Fibroblast of lung (primary cell): ENCODE data around the gene TCF12.

Experiments
- EZH2 ChIP-seq: IDR thresholded peaks from 2 replicates; pipeline ENCODE4 v1.5.1; 2012; ENCODE audit warnings: low read length, control low read depth, mild to moderate bottlenecking; ENCODE audit errors: missing control alignments
- TF ChIP-seq, protein P1 (sequence below), 2 donors: IDR thresholded peaks in 1 of 2; conservative IDR thresholded peaks in 1 of 2; 1 replicate in 1 of 2; 2 replicates in 1 of 2; pipeline ENCODE4 v1.5.1; 2011 to 2012; ENCODE audit warnings: low read length in 2 of 2, control low read depth in 1 of 2, inconsistent platforms in 1 of 2, low read depth in 1 of 2, mild to moderate bottlenecking in 1 of 2

- TF ChIP-seq, protein P1, sequence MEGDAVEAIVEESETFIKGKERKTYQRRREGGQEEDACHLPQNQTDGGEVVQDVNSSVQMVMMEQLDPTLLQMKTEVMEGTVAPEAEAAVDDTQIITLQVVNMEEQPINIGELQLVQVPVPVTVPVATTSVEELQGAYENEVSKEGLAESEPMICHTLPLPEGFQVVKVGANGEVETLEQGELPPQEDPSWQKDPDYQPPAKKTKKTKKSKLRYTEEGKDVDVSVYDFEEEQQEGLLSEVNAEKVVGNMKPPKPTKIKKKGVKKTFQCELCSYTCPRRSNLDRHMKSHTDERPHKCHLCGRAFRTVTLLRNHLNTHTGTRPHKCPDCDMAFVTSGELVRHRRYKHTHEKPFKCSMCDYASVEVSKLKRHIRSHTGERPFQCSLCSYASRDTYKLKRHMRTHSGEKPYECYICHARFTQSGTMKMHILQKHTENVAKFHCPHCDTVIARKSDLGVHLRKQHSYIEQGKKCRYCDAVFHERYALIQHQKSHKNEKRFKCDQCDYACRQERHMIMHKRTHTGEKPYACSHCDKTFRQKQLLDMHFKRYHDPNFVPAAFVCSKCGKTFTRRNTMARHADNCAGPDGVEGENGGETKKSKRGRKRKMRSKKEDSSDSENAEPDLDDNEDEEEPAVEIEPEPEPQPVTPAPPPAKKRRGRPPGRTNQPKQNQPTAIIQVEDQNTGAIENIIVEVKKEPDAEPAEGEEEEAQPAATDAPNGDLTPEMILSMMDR (conservative IDR thresholded peaks at IDR 0.05 in 1 of 2, IDR thresholded peaks at IDR 0.05 in 1 of 2; ENCODE audit: low read depth in 1 of 2, low read length in 2 of 2): no peak
- no peak for TF ChIP-seq EZH2
Observed at GRCh38 chr15:56994280-56994679, 75.8 kb downstream of the TCF12 start.
